Ecto neural progenitor cell (in vitro differentiated cells): ENCODE data around the gene SH2D1A.
"Not testable (repeated sequence)": the region's sequence is repeated elsewhere in the genome, so short reads cannot be mapped to it uniquely, and the experiment has no call there.

Experiments
- DNase-seq: peaks from one replicate; pipeline ENCODE4 v3.0.0-alpha.2; 2018; ENCODE audit warnings: low spot score

The SH2D1A gene

DNA sequence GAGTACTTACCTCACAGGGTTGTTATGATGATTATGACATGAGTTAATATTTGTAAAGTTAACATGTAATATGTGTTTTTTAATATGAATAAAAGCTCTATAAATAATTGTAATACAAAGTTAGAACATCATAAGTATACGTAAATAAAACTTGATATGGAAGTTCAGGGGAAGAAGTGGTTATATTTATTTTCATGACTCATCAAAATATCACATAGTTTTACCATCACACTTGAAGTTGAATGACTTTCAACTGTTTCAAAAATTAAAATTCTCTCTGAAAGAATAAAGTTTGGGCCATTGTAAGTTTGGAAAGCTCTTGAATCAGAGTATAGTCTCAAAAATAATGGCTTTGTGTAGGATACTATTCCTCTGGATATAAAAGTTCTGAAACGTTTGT is 8.3 kb downstream of the SH2D1A start:
- DNase-seq: no peak

DNA sequence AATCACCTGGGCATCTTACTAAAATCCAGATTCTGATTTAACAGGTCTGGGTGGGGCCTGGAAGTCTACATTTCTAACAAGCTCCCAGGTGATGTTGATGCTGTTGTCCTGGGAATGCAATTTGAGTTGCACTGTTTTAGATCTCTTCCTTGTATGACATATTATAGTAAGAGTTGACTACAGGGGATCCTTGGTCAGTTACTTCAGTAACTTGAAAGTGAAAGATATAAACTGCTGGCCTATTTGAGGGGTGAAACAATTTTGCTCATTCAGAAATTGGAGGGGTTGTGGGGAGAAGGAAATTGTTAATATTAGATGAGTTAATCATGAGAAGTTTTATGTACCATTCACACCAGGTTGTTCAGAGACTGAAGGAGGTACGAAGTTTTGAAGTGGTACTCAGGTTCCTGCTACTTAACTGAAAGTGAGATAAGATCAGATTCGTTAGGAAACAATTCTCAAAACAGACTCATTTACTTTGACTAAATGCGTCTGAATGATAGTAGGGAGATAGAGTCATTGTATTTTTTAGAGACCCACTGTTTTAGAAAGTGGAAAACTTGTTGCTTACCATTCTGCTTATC is 12.5 kb downstream of the SH2D1A start:
- no peak for DNase-seq

DNA sequence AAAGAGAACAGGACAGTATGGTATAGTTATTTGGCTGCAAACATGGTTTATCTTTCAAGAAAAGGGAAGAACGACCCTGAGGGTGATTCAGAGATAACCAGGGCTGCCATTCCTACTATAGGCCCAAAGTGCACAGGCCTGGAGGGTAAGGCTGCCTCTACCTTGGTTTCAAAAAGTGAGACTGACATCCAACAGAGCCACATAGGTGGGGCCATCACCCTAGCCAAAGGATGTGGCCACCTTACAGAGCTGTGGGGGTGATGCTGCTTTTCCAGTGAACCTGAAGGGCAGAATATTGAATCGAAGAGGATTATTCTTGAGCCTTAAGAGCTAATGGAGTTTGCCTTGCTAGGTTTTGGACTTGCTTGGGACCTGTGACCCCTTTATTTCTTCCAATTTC is 15.7 kb downstream of the SH2D1A start:
- DNase-seq: no peak

DNA sequence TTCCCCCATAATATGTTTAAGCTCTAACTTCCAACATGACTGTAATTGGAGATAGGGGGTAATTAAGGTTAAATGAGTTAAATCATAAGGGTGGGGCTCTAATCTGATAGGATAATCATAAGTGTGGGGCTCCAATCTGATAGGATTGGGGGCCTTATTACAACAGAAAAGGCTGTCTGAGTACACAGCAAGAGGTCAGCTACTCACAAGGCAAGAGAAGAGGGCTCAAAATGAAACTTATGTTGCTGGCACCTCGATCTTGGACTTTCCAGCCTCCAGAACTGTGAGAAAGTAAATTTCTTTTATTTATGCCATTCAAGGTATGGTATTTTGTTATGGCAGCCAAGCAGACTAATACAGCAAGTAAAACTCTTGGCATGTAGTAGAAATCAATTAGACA is 16.4 kb downstream of the SH2D1A start:
- DNase-seq: no peak

DNA sequence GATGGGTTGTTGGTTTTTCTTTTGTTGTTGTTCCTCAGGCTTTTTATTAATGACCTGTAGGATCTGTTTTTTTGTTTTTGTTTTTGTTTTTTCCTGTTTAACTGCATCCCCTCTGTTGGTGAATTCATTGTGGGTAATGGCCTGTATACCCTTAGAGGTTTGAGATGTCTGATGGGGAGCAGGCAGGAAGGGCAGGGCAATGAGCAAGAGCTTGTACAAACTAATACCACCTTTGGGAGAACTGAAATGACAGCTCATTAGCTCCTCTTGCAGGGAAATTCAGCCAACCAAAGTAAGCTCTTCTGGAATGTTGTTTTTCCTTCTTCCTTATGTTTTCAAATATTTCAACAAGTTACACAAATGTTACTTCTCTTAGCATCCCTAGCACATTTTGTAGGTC is 23.4 kb downstream of the SH2D1A start:
- DNase-seq: no peak

DNA sequence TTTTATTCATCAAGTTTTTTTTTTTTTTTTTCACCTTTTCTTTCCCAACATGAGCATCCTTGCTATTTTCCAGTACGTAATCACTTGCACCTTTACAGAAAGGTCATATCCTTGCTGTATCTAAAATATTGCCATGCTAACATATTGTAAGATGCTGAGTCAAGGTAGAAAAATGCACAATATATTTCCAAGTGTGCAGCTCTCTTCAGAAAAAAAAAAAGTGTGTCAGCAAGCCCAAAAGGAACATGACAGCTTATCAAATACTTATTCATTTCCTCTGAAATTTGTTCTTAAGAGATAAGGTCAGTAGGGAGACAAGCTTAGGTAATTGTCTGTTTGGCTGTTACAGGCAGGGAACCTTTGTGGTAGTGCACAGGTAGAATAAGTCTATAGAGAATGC is 27.0 kb downstream of the SH2D1A start:
- DNase-seq: no peak

DNA sequence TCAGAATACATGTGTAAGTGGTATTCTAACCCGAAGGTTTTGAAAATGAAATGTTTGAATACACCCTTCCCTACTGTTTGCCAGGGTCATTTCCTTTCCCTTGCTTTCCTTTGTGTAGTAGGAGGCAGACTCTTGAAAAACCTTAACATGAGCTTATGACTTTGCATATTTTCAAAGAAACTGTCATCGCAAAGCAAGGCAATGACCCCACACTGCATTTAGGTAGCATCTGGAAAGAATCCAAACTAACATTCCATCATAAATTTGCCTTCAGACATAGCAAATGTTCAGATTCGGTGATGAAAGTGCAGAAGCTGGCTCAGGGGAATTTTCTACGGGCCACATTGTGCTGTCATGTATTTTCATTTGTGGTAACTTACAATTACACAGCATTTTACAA is 32.3 kb downstream of the SH2D1A start:
- no peak for DNase-seq

DNA sequence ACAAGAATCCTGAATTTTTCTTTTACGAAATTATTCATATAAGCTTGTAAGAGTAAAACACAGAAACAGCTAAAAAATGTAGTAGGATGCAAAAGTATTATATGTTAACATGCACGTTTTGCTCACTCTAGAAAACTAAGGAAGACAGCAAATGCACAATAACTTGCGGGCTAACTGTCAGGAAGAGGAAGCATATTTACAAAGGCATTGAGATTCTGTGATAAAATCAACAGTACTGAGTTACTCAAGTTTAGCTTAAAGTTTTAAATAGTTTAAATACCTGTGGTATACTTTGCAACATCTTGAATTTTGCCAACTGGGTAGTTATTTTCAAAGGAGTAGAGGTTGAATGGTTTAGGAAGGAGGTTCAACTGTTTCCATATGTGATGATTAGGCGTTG is 37.0 kb downstream of the SH2D1A start:
- DNase-seq: no peak

DNA sequence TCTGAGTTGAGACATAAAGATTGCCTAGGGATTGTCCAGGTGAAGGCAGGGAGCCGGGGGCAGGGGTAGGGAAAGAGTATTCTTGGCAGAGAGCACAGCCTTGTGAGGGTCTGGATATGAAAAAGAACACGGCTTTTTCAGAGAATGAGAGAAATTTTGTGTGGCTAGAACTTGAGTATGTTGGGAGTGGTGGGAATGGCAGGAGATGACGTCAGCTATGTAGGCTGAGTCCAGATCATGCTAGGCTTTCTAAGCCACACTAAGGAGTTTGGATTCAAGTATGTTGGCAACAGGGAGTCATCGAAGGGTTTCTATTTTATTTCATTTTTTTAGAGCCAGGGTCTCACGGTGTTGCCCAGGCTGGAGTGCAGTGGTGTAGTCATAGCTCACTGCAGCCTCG is 40.0 kb downstream of the SH2D1A start:
- no peak for DNase-seq

DNA sequence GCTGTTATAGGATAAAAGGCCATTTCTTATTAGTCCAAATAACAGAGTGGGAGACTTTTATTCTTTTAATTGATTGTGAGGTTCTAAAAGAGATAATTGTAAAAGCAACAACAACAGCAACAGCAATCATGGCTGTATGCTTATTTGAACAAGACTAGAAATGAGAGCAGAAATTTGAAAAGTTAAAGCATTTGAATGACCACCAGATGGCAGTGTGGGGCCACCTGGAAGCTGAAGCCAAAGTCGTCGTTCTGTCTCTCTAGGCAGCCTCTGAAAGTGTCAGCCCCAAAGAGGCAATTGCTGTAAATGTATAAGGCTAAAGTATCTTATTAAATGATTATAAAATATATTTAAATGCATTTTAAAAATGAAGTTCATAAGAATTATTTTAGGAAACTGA is 42.2 kb downstream of the SH2D1A start:
- DNase-seq: peak; percentile 53

DNA sequence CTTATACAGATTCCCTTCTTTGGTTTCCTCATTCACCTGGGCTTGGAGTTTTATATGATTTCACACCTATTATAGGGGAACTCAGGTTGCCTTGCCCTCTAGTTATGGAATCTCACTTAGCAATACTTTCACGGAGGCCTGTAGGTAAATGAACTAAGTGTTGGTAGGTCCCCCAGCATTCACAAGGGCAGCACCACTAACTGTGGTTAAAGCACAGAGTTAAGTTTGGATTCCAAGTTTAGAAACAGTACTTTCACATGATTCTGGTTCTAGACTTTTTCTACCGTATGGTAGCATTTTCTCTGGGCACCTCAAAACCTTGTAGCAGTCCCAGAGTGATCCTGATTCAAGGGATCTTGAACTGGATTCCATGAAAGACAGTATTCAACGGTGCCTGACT is 46.4 kb downstream of the SH2D1A start:
- no peak for DNase-seq

DNA sequence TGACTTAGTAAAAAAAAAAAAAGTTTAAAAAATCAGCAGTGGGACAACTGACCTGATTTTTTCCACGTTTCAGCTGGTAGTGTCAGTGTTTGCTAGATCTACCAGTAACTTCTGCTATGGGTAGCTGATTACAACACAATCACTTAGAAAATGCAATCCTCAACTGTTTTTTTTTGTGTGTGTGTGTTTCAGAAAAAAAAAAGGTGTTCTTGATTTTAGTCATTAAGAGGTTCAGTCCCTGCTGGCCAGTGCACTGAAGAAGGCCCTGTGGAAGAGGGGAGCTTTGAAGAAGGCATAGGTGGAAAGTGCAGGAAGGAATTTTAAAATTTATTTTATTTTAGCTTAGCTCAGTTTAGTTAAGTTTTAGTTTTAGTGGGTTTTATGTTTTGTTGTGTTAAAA is 46.9 kb downstream of the SH2D1A start:
- no peak for DNase-seq

DNA sequence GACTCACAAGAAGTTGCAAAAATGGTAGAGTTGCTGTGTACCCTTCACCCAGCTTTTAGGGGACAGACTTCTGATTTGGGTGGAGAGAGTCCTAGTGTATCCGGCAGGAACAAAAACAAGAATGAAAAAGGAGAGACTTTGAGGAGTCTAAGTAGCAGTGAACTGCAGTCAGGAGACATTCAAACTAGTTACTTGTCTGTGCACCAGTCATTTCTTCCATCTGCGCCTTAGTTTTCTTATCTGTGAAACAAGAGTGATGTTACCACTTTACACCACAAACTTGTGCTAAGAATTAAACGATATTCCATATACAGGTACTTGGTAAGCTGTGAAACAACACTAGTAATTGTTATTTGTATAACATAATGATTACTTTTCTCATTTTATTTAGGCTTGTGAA is 47.3 kb downstream of the SH2D1A start:
- DNase-seq: no peak

DNA sequence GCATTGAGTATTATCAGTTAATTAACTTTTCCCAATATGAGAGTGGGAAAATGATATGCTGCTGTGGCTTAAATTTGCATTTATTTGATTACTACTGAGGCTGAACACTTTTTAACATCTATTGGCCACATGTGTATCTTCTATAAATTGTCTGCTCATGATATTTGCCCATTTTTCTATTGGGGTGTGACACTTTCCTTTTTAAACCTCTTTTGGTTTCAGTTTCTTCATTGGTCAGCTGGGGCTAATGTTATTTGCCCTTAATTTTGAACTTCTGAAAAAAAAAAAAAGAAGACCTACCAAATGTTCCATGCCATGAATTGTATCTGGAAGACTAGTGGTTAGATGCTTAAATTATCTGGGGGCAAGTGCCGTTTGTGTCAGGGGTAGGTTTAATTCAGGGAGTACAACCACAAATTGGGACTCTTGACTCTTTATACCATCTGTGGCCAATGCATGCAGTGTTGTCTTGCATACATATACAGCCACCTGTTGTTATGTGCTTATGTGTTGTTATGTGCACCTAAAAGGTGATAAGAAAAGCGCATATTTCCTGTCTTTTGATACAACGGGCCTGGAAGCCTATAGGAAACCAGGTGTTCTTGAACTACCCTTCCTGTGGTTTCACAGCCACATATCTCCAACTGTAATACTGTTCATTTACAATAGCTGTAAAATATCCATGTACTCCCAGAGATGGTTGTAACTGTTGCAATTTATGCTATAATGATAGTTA is 49.0 kb downstream of the SH2D1A start:
- DNase-seq: no peak

DNA sequence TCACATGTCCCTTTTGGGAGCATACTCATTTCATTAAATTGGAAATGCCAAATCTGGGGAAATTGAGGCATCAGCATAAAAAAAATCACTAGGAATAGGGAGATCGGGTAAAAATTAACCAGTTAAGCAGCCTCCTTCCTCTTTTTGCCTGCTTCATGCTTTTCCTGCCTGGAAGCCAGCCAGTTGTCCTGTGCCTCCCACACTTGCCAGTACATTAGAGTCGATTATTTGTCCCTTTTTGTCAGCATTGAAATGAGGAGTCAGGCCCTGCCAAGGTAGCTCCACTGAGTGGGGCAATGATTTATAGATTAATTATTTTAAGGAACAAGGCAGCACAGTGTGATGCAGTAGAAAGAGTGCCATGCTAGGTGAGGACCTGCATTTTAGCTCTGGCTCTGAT is 55.3 kb downstream of the SH2D1A start:
- no peak for DNase-seq

DNA sequence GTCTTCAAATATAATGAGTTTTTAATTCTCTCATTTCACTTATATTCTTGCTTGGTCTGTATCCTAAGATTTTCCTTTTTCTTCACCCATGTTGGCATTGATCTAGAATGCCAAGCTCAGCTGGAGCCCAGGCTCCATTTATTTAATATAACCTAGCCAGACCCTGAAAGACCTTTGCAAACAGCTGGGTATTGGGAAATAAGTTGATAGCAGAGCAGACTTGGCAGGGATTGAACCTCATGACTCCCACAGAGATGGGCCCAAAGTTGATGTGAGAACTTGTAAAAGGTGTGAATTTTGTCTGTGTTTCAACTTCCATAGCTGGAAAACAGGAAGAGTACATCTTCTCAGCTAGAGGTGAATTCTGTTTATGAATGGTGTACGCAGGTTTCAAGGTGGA is 59.5 kb downstream of the SH2D1A start:
- no peak for DNase-seq

DNA sequence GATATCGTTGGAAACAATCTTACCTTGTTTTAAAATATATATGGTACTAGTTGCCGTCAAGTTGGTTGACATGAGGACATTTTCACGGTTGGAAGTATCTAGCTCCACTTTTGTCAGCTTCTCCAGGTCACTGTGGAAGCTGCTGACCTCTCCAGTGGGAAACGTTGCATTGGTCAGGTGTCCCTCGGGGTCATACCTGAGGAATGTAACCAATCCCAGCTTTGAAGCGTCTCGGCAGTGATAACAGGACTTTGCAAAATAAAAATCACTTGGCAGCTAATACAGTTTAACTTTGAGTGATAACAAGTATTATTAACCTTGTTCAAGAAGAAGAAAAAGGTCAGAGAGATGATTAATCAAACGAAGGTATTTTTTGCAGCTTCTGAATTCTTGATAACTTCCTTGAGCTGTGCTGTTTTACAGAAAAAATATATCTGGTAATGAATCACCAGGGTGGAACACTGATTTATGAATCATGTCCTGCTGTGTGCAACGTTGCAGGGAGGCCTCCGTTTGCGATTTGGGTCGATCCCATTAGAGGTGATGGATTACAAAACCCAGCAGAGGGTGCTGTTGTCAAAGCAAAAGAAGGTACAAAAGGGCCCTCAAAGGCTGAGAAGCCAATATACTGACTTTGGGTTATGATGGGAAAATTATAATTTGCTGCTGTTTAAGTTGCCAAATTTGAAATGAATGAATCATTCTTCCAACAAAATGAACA is 60.1 kb downstream of the SH2D1A start:
- no peak for DNase-seq

DNA sequence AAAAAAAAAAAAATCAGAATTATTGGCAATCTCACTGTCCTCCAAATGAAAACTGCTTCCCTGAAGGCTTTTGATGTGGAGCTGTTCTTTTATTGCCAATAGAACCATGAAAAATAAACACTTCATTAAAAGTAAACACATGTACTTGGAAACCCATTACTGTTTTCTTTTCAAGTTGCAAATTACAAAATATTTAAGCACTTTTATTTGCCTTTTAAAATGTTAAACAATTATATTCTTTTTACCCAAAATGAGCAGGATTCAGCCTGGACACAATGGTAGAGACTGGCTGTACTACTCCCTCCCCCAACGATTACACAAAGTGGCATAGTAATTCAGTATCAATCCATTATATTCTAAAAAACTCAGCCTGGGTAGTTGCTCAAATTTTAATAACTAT is 60.9 kb downstream of the SH2D1A start:
- no peak for DNase-seq

DNA sequence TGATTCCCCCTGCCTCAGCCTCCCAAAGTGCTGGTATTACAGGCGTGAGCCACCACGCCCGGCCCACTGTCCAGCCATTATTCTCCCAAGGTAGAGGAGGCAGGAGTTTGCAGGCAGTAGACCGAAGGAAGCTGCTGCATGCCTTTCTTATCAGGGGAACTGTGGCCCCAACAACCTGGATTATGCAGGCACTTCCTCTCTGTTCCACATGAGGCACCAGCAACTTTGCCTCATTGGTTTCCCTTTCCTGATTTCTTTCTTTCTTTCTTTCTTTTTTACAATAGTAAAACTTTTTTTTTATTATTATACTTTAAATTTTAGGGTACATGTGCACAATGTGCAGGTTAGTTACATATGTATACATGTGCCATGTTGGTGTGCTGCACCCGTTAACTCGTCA is 62.0 kb downstream of the SH2D1A start:
- DNase-seq: not testable (repeated sequence)

DNA sequence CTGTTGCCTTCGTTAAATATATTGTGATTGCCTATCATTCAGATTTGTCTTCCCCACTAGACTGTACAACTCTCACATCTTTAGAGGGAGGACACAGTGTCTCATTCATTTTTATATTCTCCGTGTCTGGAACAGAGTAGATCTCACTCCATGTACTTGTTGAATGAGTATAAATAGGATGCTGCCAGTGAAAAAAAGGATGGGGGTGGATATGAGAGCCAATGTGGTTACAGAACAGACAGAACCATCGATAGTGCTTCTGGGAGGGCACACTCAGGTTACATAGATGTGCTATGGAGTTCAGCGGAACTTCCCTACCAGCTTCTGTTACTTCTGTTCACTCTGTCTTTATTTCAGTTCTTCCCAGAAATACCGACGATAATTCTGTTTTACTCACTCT is 66.9 kb downstream of the SH2D1A start:
- no peak for DNase-seq

DNA sequence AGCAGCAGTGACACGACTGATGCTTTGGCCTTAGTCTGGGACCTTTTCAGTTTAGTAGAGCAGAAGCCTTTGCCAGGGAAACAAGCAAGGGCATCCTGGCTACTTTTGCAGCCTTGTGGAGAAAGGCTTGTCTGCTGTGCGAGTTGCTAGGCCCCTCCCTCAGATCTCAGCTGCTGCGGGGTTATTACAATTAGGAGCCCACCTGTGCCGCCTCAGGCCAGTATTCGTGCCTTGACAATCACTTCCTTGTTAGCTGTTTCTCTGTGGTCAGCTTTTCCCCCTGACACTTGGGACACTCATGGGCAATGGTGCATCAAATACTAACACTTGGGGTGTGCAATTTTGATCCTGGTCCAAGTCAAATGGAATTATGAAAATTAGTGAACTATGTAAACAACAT is 67.9 kb downstream of the SH2D1A start:
- DNase-seq: no peak

DNA sequence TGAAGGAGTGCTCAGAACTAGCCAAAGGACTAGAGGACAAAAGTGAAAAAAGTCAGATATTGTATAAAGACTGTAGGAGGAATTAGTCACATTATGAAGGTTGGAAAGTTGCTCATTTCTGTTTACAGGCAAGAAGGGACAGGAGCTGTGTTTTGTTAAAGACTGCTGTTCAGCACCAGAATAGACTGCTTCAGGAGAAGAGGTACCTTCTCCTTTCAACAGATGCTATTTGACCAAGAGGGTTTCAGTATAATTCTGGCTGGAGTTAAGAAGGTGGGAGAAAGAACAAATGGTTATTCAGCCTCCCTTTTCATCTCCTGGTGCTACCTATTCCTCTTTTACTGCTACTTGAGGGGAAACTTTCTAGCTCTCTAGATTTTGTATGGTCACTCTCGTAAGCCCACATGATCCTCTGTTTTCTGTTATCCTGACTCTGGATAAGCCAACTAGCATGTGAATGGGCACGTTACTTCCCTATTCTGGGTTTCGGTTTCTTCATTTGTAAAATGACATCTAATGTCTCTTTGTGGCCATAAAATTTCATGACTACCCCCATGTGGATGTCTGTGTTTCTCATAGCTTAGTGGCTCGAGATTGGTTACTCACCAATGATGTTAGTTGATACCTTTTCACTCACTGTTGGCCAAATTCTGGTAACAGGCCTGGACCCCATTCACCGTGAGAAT is 68.9 kb downstream of the SH2D1A start:
- DNase-seq: no peak
